ENCODE results near the gene GAS2L2. TPM values are rescaled to one million over a fixed set of nuclear protein-coding genes. Genes with fewer than 3 reads are reported as not detected.
A peak's percentile ranks its signal among the peaks of the same experiment; 100 is the strongest.

GAS2L2 gene
- total RNA-seq, 1 experiment from 2014 or later = 0.15 TPM

DNA sequence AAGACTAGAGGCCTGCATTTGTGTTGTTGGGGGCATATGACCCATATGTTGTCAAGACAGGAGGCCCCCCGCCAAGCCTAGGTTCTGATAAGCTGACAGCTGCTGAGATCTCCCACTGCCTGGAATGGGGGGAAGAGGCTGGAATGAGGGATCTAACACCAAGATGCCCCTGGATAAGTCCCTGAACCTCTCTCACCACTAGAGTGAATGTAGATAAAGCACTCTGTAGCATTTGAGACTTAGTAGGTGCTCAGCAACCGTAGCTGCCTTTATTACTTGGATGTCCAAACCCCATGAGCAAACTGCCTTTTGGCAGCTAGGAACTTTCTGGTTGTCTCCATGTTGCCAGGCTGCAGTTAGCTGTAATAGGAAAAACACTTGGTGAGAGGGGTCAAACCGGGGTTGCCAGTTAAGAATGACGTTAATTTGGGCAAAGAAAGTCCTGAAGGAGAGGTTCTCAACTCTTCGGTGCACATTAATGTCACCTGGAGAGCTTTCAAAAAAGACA lies 26.0 kb downstream of the GAS2L2 start (continued):
- no peak for TF ChIP-seq STAT6 (CRISPR knock-in tag; conservative IDR thresholded peaks at IDR 0.05; ENCODE audit: low read depth)

DNA sequence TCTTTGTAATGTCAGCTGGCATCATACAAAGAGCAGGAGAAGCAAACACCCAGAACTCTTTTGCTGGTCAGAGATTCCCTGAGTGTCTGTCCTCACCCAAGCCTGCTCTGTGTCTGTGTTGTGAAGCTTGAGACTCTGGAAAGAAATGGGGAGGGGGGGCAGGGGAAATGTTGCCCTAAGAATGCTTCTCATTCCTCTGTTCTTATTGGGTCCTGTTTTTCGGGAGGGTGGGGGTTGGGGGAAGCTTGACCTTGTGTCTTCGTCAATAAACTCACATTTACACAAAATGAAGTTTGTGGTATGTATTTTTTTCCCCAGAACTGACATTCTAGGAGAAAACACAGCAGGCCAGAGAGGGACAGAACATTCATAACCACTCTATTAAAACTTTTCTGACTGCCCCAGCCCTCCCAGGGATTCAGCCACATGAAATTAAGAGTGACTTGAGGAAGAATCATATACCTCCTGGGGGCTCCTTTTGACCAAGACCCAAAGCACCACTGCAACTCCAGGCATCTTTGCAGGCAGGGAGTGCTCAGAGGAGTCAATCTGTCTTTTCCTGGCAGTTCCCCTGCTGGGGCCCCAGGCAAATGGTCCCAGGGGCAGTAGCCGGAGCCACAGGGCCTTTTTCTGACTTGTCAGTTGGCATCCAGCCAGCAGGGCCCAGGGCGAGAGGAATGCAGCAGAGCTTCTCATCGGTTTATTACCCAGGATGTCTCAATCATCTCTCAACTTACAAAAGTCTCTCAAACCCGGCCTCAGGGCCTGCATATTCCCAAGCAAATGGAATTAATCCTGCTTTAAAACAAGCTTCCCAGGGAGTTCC lies 26.7 kb downstream of the GAS2L2 start:
- no peak for TF ChIP-seq TEAD1 (CRISPR knock-in tag; IDR thresholded peaks at IDR 0.05)
- peaks cover 47% of the 10 kb centered on the region for H3K4me1 Mint-ChIP-seq
- H3K27me3 Mint-ChIP-seq (ENCODE audit: low read depth) = peaks cover 16% of the 10 kb centered on the region
- ATAC-seq = peak; percentile 13; the same call in 1 of the 2 replicates
- no peaks in the 10 kb centered on the region for H3K9me3 Mint-ChIP-seq
- H3K36me3 Mint-ChIP-seq = peaks cover 26% of the 10 kb centered on the region
- DNase-seq (ENCODE audit: low spot score) = no peak
- H3K4me3 Mint-ChIP-seq = no peak overlapping the region
- ChIA-PET POLR2A (no interaction called here), CTCF (interaction anchor here (1.2 to 8.1 kb wide), 3 partner anchors 21 to 113 kb away, joined by 5 to 85 read pairs (median 11); no protein-coding TSS in a partner anchor)
- H3K27ac Mint-ChIP-seq = no peak overlapping the region

DNA sequence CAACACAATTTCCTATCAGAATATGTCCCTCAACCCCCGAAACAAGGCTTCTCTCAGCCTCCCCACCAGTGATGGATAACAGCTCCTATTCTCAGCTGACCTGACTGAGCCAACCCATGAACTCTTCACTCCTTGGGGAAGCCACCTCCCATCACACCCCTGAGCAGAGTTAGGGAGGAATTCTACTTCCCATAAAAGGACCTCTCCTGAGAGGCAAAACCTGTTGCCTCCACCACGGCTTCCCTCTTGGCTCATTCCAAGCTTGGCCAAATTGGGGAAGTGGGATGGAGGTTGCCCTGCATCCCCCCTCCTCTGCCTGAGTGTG lies 27.3 kb downstream of the GAS2L2 start:
- DNase-seq (ENCODE audit: low spot score) (no peak), ATAC-seq (peak; percentile 25; the same call in 1 of the 2 replicates)
- Mint-ChIP-seq H3K27ac (no peak overlapping the region), H3K27me3 (ENCODE audit: low read depth) (peaks cover 12% of the 10 kb centered on the region), H3K4me1 (peaks cover 42% of the 10 kb centered on the region), H3K36me3 (peaks cover 26% of the 10 kb centered on the region), H3K9me3 (no peaks in the 10 kb centered on the region), H3K4me3 (no peak overlapping the region)
- CTCF ChIA-PET = interaction anchor here (1.2 to 8.1 kb wide), 3 partner anchors 22 to 112 kb away, joined by 5 to 85 read pairs (median 11); no protein-coding TSS in a partner anchor
- TF ChIP-seq SMAD3 (CRISPR knock-in tag; IDR thresholded peaks at IDR 0.05; ENCODE audit: borderline replicate concordance) (no peak), RELA (CRISPR knock-in tag; IDR thresholded peaks at IDR 0.05; ENCODE audit: borderline replicate concordance) (no peak), NFYB (CRISPR knock-in tag; conservative IDR thresholded peaks at IDR 0.05; ENCODE audit: low read depth) (no peak), CBFB (CRISPR knock-in tag; IDR thresholded peaks at IDR 0.05; ENCODE audit: low read depth) (no peak), HMGA2 (CRISPR knock-in tag; IDR thresholded peaks at IDR 0.05) (no peak), E2F4 (CRISPR knock-in tag; IDR thresholded peaks at IDR 0.05; ENCODE audit: borderline replicate concordance, low read depth) (no peak), NR1H2 (CRISPR knock-in tag; IDR thresholded peaks at IDR 0.05) (no peak), ZNF219 (CRISPR knock-in tag; IDR thresholded peaks at IDR 0.05; ENCODE audit: borderline replicate concordance) (no peak), ZNF396 (CRISPR knock-in tag; IDR thresholded peaks at IDR 0.05; ENCODE audit: borderline replicate concordance) (no peak), NFATC4 (CRISPR knock-in tag; IDR thresholded peaks at IDR 0.05) (no peak), ZNF263 (CRISPR knock-in tag; IDR thresholded peaks at IDR 0.05; ENCODE audit: low read depth) (no peak), ZNF138 (CRISPR knock-in tag; conservative IDR thresholded peaks at IDR 0.05) (no peak), ESRRA (CRISPR knock-in tag; IDR thresholded peaks at IDR 0.05; ENCODE audit: borderline replicate concordance) (no peak)
- TF ChIP-seq, protein P1, sequence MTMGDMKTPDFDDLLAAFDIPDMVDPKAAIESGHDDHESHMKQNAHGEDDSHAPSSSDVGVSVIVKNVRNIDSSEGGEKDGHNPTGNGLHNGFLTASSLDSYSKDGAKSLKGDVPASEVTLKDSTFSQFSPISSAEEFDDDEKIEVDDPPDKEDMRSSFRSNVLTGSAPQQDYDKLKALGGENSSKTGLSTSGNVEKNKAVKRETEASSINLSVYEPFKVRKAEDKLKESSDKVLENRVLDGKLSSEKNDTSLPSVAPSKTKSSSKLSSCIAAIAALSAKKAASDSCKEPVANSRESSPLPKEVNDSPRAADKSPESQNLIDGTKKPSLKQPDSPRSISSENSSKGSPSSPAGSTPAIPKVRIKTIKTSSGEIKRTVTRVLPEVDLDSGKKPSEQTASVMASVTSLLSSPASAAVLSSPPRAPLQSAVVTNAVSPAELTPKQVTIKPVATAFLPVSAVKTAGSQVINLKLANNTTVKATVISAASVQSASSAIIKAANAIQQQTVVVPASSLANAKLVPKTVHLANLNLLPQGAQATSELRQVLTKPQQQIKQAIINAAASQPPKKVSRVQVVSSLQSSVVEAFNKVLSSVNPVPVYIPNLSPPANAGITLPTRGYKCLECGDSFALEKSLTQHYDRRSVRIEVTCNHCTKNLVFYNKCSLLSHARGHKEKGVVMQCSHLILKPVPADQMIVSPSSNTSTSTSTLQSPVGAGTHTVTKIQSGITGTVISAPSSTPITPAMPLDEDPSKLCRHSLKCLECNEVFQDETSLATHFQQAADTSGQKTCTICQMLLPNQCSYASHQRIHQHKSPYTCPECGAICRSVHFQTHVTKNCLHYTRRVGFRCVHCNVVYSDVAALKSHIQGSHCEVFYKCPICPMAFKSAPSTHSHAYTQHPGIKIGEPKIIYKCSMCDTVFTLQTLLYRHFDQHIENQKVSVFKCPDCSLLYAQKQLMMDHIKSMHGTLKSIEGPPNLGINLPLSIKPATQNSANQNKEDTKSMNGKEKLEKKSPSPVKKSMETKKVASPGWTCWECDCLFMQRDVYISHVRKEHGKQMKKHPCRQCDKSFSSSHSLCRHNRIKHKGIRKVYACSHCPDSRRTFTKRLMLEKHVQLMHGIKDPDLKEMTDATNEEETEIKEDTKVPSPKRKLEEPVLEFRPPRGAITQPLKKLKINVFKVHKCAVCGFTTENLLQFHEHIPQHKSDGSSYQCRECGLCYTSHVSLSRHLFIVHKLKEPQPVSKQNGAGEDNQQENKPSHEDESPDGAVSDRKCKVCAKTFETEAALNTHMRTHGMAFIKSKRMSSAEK (CRISPR knock-in tag; IDR thresholded peaks at IDR 0.05; ENCODE audit: borderline replicate concordance) = no peak
- POLR2A ChIA-PET = no interaction called here
